GM21825 (cell line): ENCODE measurements around the gene NSMCE1.
"Not testable (repeated sequence)": the region's sequence is repeated elsewhere in the genome, so short reads cannot be mapped to it uniquely, and the experiment has no call there.

ENCODE experiments used
- ATAC-seq: cut with Tn5 transposase; IDR thresholded peaks from one replicate; pipeline ENCODE4 v1.9.1; 2021; ENCODE audit warnings: mild to moderate bottlenecking, moderate library complexity; ENCODE audit not compliant: unreplicated experiment

Gene NSMCE1

GRCh38 chr16:27303256-27304100 lies 34.9 kb upstream of the NSMCE1 start:
- ATAC-seq, result no peak

- ATAC-seq, result no peak
Observed at GRCh38 chr16:27302126-27302525, 33.6 kb upstream of the NSMCE1 start.

DNA sequence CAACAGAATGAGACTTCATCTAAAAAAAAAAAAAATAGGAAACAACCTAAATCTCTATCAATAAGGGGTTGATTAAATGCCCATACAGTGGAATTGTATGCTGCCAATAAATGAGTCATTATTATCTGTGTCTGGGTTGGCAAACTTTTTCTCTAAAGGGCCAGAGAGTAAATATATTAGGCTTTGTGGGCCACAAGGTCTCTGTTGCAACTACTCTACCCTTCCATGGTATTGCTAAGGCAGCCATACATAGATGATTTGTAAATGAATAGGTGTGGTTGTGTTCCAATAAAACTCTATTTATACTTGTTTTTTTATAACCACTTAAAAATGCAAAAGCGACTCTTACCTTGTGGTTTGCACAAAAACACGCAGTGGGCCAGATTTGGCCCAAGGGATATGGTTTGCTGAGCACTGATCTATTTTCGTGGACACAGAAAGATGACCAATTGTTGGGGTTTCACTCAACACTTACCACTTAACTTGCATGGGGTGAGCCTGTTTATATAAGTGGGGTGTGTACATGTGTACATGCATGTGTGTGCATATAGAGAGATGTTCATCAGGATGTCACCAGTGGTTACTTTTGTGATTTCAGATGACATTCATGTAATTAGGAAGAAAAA lies 32.8 kb upstream of the NSMCE1 start:
- ATAC-seq, result no peak

GRCh38 chr16:27298132-27298531 lies 29.6 kb upstream of the NSMCE1 start:
- no peak for ATAC-seq

DNA sequence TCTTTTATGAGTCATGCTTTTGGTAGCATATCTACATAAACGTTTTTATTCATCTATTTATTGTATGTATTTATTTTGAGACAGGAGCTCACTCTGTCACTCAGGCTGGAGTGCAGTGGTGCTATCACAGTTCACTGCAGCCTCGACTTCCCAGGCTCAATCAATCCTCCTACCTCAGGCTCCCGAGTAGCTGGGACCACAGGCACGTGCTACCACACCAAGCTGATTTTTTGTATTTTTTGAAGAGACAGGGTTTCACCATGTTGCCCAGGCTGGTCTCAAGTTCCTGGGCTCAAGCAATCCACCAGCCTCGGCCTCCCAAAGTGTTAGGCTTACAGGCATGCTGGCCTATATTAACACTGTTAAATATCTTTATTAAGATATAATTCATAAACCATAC lies 24.8 kb upstream of the NSMCE1 start:
- no peak for ATAC-seq

GRCh38 chr16:27291722-27292240 lies 23.2 kb upstream of the NSMCE1 start:
- ATAC-seq, result no peak

GRCh38 chr16:27291106-27291505 lies 22.5 kb upstream of the NSMCE1 start:
- ATAC-seq, result no peak

- no peak for ATAC-seq
Observed at GRCh38 chr16:27290562-27290961, 22.0 kb upstream of the NSMCE1 start.

DNA sequence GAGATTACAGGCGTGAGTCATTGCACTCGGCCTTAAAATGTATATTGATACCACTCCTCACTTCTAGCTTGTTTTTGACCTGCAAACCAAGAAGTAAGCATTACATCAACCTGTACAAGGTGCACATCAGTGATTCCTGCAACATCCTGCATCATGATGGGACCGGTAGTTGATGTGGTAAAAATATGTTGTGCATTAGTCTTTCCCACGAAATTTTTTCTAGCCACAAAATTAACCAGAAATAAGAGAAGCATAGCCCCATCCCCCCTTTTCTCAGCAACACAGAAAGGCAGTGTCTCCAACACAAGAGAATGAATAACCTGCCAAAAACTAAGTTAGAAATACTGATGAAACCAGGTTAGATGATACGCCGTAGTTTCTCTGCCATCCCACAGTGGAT lies 21.1 kb upstream of the NSMCE1 start:
- no peak for ATAC-seq

- not testable (repeated sequence) for ATAC-seq
Observed at GRCh38 chr16:27288313-27288712, 19.7 kb upstream of the NSMCE1 start.

- ATAC-seq, result no peak
Observed at GRCh38 chr16:27287887-27288286, 19.3 kb upstream of the NSMCE1 start.

- no peak for ATAC-seq
Observed at GRCh38 chr16:27287051-27287811, 18.7 kb upstream of the NSMCE1 start.

DNA sequence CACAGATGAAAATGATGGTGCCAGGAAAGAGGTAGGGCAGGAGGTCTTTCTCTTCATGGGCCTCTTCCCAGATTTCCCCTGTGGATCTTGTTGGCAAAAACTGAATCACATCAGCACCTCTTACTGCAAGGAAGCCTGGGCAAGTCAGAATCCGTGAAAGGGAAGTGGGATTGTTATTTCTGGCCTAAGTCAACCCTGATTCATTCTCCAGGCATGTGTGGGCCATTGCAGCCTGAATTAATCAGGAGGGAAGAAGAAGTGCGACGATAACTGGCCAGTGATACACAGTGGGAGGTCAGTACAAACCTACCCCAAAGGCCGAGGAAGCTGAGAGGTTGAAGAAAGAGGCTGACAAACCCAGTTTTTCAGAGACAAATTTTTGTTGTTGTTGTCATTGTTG lies 17.9 kb upstream of the NSMCE1 start:
- ATAC-seq, result no peak

DNA sequence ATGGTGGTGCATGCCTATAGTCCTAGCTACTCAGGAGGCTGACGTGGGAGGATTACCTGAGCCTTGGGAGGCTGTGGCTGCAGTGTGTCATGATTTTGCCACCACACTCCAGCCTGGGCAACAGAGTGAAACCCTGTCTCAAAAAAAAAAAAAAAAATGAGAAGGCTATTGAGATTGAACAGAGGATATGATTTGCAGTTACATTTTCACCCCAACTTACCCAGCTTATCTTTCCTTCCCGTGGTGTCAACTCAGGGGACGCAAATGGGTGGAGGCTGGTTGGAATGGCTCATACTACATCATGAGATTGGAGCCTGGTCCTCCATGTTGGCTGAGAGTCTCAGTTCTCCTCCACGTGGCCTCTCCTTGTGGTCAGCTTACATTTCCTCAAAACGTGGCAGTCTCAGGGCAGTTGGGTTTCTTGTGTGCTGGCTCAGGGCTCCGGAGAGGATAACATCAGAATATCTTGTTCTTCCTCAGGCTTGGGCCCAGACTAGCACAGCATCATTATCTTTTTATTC lies 17.2 kb upstream of the NSMCE1 start:
- no peak for ATAC-seq

GRCh38 chr16:27284865-27285675 lies 16.5 kb upstream of the NSMCE1 start:
- ATAC-seq, result no peak

GRCh38 chr16:27281243-27281642 lies 12.7 kb upstream of the NSMCE1 start:
- ATAC-seq, result no peak

DNA sequence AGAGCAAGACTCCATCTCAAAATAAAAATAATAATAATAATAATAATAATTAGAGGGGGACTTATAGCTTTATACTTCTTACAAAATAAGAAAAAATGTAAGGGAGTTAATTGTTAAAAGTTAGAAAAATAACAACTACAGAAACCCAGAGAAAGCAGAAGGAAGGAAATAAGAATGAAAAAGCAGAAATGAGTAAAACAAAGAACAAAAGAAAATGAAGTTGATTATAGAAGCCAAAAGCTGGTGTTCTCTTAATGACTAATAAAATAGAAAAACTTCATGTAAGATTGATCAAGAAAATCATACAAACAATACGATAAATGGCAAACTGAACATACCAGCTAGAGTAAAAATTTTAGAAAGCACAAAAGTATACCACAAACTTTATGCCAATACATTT lies 6.8 kb upstream of the NSMCE1 start:
- no peak for ATAC-seq

GRCh38 chr16:27274424-27274874 lies 5.9 kb upstream of the NSMCE1 start:
- not testable (repeated sequence) for ATAC-seq

- ATAC-seq, result no peak
Observed at GRCh38 chr16:27273670-27274423, 5.3 kb upstream of the NSMCE1 start.

- no peak for ATAC-seq
Observed at GRCh38 chr16:27273330-27273669, 4.7 kb upstream of the NSMCE1 start.
